ENCODE measurements around the gene IL1RN.

Gene IL1RN

DNA sequence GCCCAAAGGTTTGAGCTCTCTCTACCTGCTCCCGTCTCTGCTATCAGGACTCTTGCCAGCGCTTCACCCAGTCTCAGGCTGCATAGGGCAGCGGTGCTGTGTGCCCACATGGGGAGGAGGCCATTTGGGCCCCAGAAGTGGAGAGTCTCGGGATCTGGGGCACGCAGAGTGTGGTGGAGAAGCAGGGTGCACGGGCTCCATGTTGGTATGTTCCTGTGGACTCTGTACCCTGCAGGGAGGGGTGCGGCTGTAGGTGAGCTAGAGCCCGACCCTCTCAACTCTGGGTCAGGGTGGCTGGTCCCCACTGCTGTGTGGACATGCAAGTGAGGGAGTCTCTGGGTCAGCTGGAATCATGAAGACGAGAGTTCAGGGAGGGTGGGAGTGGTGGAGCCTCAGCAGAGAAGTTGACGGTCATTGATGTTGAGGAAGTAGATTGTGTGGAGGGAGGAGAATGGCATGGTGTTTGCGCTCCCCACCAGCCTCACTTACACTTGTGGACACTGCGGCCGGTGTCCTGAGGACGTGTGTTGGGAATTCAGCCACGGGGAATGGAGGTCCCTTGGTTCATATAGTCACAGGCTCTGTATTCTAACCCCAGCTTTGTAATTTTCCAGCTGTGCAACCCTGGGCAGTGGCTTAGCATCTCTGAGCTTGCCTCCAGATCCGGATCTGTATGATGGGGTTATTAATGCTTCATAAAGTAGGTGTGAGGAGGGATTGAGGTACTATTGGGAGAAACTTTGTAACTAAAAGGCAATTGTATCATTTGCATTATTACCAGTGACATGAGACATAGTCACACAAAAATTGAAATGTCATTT lies 45.5 kb downstream of the IL1RN start:
- DNase-seq (ENCODE audit: extremely low read depth in 1 of 2, low read depth in 1 of 2) = no peak

GRCh38 chr2:113173542-113174375 lies 46.4 kb downstream of the IL1RN start, which contains the start of gene PSD4:
Gene PSD4 (plus strand): TSS chr2:113173971. CDS start chr2:113182457, 8,486 bp downstream.
- DNase-seq (ENCODE audit: extremely low read depth in 1 of 2, low read depth in 1 of 2) = peak; percentile 78 to 90

- DNase-seq (ENCODE audit: extremely low read depth in 1 of 2, low read depth in 1 of 2) = no peak
These were observed 47.0 kb downstream of the IL1RN start for GRCh38 chr2:113174376-113174750.

DNA sequence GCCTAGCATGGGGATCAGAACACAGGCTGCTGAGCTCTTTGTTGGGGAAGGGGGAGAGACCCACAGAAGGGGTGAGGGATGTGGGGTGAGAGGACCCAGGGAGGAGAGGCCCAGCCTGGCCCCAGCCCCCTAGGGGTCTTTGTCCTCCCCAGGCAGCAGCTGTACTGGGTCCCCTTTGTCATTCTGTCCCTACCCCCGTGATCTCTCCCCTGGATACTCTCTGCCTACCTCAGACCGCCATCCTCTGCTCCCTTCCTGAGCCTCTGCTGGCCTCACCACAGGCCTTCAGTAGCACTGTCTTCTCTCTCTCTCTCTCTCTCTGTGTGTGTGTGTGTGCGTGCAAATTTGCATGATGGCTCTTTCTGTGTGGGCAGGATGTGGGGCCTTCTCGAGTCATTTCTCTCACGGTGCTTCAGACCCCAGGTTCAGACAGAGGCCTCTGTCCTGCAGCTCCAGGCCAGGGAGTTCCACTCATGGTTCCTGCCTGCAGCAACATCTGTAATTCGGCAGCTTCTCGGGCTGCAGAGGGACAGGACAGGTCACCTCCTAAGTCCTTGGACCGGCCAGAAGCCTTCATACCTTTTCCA lies 47.7 kb downstream of the IL1RN start:
- DNase-seq (ENCODE audit: extremely low read depth in 1 of 2, low read depth in 1 of 2) = peak; percentile 55 to 62

DNA sequence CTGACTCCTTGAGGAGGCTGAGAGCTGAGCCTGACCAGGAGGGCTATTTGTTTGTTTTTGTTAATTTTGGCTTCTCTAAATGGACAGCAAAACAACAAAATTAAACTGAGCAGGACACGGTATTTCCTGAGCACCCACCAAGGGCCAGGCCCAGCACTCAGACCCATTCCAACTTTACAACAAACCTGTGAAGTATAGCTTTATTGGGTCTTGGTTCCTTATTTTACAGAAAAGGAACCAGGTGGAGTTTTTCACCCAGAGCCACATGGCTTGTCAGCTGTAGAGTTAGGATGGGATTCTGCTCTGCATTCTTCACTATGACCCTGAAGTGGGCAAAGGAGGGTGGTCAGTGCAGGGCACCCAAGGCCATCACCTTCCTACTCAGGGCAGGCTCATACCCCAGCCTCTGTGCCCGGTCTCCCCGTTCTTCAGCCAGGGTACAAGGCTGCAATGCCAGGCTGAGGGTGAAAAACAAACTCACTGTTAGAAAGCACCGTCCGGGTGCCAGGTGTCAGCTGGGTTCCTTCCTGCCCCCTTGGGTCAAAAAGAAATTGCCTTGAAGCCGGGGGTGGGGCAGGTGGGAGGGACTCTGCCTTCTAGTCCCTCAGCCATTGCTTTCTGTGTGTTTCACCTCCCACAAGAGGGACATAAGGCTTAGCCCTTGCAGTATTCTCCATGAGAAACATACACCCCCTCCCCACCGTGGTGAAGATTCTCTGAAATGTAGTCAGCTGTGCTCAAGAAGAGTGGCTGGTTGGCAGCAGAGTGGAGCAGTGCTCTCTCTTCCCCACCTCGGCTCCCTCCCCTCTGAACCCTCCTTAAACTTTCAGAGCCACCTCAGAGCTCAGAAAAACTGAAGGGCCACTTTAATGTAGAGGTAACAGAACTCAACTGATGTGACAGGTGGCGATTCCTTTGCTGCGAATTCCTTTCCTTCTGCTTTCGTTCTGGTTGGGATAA lies 48.6 kb downstream of the IL1RN start:
- peak in 1 of 2 donors; percentile 39 for DNase-seq (ENCODE audit: extremely low read depth in 1 of 2, low read depth in 1 of 2)

GRCh38 chr2:113176696-113177355 lies 49.4 kb downstream of the IL1RN start:
- DNase-seq (ENCODE audit: extremely low read depth in 1 of 2, low read depth in 1 of 2) = no peak

GRCh38 chr2:113178069-113178746 lies 50.8 kb downstream of the IL1RN start:
- no peak for DNase-seq (ENCODE audit: extremely low read depth in 1 of 2, low read depth in 1 of 2)

DNA sequence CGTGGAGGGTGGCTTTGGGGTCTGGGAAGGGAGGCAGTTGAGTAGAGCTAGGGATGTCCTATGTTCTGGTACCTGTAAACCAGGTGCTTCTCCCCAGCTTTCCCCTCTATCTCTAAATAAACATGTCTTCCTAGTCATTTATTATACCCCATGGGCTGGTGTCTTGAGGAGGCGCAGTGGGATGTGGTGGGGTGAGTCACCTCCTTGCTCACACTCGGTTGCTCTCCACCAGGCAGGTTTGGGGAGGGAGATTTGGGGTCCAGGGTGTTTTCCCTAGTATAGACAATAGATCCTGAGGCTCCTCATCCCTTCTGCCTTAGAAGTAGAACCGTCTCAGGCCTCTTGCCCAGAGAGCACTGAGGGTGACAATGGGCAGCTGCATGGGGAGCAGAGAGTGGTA lies 51.5 kb downstream of the IL1RN start:
- DNase-seq (ENCODE audit: extremely low read depth in 1 of 2, low read depth in 1 of 2) = peak; percentile 39 to 61

DNA sequence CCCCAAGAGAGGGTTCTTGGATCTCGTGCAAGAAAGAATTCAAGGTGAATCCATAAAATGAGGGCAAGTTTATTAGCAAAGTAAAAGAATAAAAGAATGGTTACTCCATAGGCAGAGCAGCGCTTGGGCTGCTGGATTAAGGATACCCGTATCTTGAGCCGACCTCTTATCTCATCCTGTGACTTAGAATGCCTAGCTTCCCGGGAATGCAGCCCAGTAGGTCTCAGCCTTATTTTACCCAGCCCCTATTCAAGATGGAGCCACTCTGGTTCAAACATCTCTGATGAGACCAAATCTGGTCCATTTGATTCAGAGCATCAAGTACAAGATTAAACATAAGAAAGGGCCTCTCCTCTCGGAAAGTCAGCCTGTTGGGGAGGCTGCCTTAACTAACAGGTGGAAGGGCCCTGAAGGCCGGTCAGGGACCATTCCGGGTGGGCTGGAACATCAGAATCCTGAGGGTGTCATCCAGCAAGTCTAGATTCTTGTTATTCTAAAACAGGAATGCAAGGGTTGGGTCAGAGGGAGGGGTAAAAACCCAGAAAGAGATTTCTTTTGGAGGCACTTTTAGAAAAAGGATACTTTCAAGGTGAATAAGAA lies 52.1 kb downstream of the IL1RN start:
- DNase-seq (ENCODE audit: extremely low read depth in 1 of 2, low read depth in 1 of 2) = no peak

DNA sequence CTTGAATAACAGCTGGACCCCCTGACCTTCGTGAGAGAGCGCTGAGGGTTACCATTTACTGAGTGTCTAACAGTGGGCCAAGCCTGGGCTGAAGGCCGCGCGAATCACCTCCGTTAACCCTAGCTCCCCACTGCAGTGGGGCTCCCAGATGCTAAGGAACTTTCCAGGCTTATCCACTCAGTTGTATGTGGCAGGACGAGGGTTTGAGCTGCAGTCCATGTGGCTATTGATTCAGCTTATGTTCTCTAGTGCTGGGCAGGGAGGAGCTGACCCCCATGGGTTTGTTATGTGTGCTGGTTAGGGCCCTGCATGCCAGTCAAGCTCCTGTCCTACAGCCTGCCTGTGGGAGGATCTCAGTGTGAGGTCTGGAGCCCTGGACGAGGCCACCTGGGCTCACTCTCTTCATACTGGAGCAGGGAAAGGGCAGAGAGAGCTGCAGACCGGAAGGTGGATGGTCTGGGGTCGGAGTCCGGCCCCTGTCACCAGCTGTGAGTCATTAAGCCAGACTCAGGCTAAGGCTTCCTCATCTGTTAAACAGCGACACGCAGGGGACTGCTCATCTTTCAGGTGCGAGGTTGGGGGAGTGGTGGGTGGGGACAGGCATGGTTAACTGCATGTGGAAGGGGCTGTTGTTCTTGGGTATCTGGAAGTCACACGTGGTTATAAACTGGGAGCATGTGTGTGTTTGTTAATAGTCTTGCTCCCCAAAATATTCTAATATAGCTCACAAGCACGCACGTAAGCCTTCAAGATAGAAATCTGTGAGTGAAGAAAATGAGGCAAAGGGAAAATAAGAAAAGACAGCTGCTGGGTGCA lies 52.9 kb downstream of the IL1RN start:
- DNase-seq (ENCODE audit: extremely low read depth in 1 of 2, low read depth in 1 of 2) = no peak

GRCh38 chr2:113181258-113182051 lies 54.1 kb downstream of the IL1RN start:
- no peak for DNase-seq (ENCODE audit: extremely low read depth in 1 of 2, low read depth in 1 of 2)

DNA sequence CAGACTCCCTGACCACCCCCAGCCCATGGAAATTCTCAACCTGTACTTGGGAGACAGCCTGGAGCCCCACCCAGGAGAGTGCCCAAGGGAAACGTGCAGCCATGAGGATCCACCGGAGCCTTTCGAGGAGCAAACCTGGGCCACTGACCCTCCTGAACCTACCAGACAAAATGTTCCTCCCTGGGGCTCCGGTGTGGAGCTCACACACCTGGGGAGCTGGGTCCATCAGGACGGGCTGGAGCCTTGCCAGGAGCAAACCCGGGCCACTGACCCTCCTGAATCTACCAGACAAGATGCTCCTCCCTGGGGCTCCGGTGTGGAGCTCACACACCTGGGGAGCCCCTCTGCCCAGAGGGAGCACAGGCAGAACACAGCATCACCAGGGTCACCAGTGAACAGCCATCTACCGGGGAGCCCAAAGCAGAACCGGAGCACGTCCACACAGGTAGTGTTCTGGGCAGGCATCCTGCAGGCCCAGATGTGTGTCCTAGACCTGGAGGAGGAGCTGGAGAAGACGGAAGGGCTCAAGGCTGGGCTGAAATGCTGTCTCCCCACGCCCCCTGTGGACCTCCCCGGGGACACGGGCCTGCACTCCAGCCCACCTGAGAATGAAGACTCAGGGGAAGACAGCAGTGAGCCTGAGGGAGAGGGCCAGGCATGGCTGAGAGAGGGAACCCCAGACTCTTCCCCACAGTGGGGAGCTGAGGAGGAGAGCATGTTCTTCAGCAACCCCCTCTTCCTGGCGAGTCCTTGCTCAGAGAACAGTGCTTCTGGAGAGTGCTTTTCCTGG lies 55.3 kb downstream of the IL1RN start:
- DNase-seq (ENCODE audit: extremely low read depth in 1 of 2, low read depth in 1 of 2) = no peak

- DNase-seq (ENCODE audit: extremely low read depth in 1 of 2, low read depth in 1 of 2) = no peak
These were observed 55.9 kb downstream of the IL1RN start for GRCh38 chr2:113183264-113183663.

All from stimulated activated CD8-positive, alpha-beta memory T cell treated with anti-CD3 and anti-CD28 coated beads, Interleukin-7, amount 100 ng/mL, for 48 hours (primary cell).